ENCODE measurements around the gene SOHLH2. TPM values are rescaled to one million over a fixed set of nuclear protein-coding genes. Genes with fewer than 3 reads are reported as not detected.

SOHLH2 gene
- total RNA-seq, 2 experiments from 2014 or later = not detected

GRCh38 chr13:36192166-36192565 is 22.2 kb downstream of the SOHLH2 start:
- Histone ChIP-seq H2AFZ (ENCODE audit: low read length) (no peak overlapping the region), H3K27ac (ENCODE audit: low read depth, low read length, poor library complexity, severe bottlenecking) (no peak overlapping the region), H3K36me3 (ENCODE audit: insufficient read depth, low read length) (no peaks in the 10 kb centered on the region), H3K79me2 (ENCODE audit: insufficient read depth, low read depth, low read length) (no peaks in the 10 kb centered on the region), H3K4me3 (ENCODE audit: low read depth, low read length, poor library complexity, severe bottlenecking) (no peak overlapping the region), H3K4me1 (ENCODE audit: insufficient read depth, low read length, poor library complexity, severe bottlenecking) (no peaks in the 10 kb centered on the region), H3K9me3 (ENCODE audit: low read length) (no peaks in the 10 kb centered on the region), H3K9me2 (ENCODE audit: insufficient read depth, low read length) (no peaks in the 10 kb centered on the region), H3K4me2 (ENCODE audit: low read length) (no peak overlapping the region), H4K20me1 (ENCODE audit: insufficient read depth, low read length) (no peaks in the 10 kb centered on the region)
- POLR2A ChIA-PET = no interaction called here
- intact Hi-C loops (cut with micrococcal nuclease; ENCODE audit: unreplicated experiment) = no loop called here
- CTCF ChIA-PET (ENCODE audit: unreplicated experiment) = no interaction called here
- TF ChIP-seq EZH2phosphoT487 (IDR thresholded peaks at IDR 0.05; ENCODE audit: borderline replicate concordance, low read depth, low read length) (no peak), CTCF (conservative IDR thresholded peaks at IDR 0.05; ENCODE audit: low read length) (no peak)
- no peak for DNase-seq (ENCODE audit: low spot score)
- no TSS peak for BruUV-seq (replicated peaks)

GRCh38 chr13:36190771-36191170 is 23.6 kb downstream of the SOHLH2 start:
- H3K9me3 ChIP-seq (ENCODE audit: low read length) = no peaks in the 10 kb centered on the region
- H3K36me3 ChIP-seq (ENCODE audit: insufficient read depth, low read length) = no peaks in the 10 kb centered on the region
- ChIA-PET CTCF (ENCODE audit: unreplicated experiment) (no interaction called here), POLR2A (no interaction called here)
- no peaks in the 10 kb centered on the region for H3K9me2 ChIP-seq (ENCODE audit: insufficient read depth, low read length)
- no peak overlapping the region for H3K4me2 ChIP-seq (ENCODE audit: low read length)
- no peaks in the 10 kb centered on the region for H3K79me2 ChIP-seq (ENCODE audit: insufficient read depth, low read depth, low read length)
- no peak for DNase-seq (ENCODE audit: low spot score)
- H3K4me3 ChIP-seq (ENCODE audit: low read depth, low read length, poor library complexity, severe bottlenecking) = no peak overlapping the region
- TF ChIP-seq EZH2phosphoT487 (IDR thresholded peaks at IDR 0.05; ENCODE audit: borderline replicate concordance, low read depth, low read length) (no peak), CTCF (conservative IDR thresholded peaks at IDR 0.05; ENCODE audit: low read length) (no peak)
- no peak overlapping the region for H2AFZ ChIP-seq (ENCODE audit: low read length)
- BruUV-seq (replicated peaks) = no TSS peak
- no peak overlapping the region for H3K27ac ChIP-seq (ENCODE audit: low read depth, low read length, poor library complexity, severe bottlenecking)
- H3K4me1 ChIP-seq (ENCODE audit: insufficient read depth, low read length, poor library complexity, severe bottlenecking) = no peaks in the 10 kb centered on the region
- H4K20me1 ChIP-seq (ENCODE audit: insufficient read depth, low read length) = no peaks in the 10 kb centered on the region
- intact Hi-C loops (cut with micrococcal nuclease; ENCODE audit: unreplicated experiment) = no loop called here

- ChIA-PET POLR2A (no interaction called here), CTCF (ENCODE audit: unreplicated experiment) (no interaction called here)
- Histone ChIP-seq H3K27ac (ENCODE audit: low read depth, low read length, poor library complexity, severe bottlenecking) (no peak overlapping the region), H2AFZ (ENCODE audit: low read length) (no peak overlapping the region), H3K9me3 (ENCODE audit: low read length) (no peaks in the 10 kb centered on the region), H3K79me2 (ENCODE audit: insufficient read depth, low read depth, low read length) (no peaks in the 10 kb centered on the region), H4K20me1 (ENCODE audit: insufficient read depth, low read length) (no peaks in the 10 kb centered on the region), H3K36me3 (ENCODE audit: insufficient read depth, low read length) (no peaks in the 10 kb centered on the region), H3K4me2 (ENCODE audit: low read length) (no peak overlapping the region), H3K9me2 (ENCODE audit: insufficient read depth, low read length) (no peaks in the 10 kb centered on the region), H3K4me1 (ENCODE audit: insufficient read depth, low read length, poor library complexity, severe bottlenecking) (no peaks in the 10 kb centered on the region), H3K4me3 (ENCODE audit: low read depth, low read length, poor library complexity, severe bottlenecking) (no peak overlapping the region)
- BruUV-seq (replicated peaks) = no TSS peak
- intact Hi-C loops (cut with micrococcal nuclease; ENCODE audit: unreplicated experiment) = no loop called here
- TF ChIP-seq CTCF (conservative IDR thresholded peaks at IDR 0.05; ENCODE audit: low read length) (no peak), EZH2phosphoT487 (IDR thresholded peaks at IDR 0.05; ENCODE audit: borderline replicate concordance, low read depth, low read length) (no peak)
- DNase-seq (ENCODE audit: low spot score) = no peak
These were observed 25.9 kb downstream of the SOHLH2 start for GRCh38 chr13:36188441-36188840.
